GM20000 (cell line): Measurements from ENCODE around the gene ARID3A.

ENCODE experiments used
- DNase-seq: peaks from one replicate; pipeline ENCODE4 v3.0.0; 2012; ENCODE audit warnings: low spot score
- CTCF ChIP-seq: IDR thresholded peaks from 2 replicates; pipeline ENCODE4 v1.5.1; 2012; ENCODE audit warnings: mild to moderate bottlenecking, control low read depth; ENCODE audit errors: extremely low read depth, missing control alignments

The ARID3A gene

GRCh38 chr19:896999-897398, 28.8 kb upstream of the ARID3A start:
- no peak for DNase-seq
- TF ChIP-seq CTCF, result no peak

- TF ChIP-seq CTCF, result no peak
Observed at GRCh38 chr19:897442-898039, 28.3 kb upstream of the ARID3A start.

DNA sequence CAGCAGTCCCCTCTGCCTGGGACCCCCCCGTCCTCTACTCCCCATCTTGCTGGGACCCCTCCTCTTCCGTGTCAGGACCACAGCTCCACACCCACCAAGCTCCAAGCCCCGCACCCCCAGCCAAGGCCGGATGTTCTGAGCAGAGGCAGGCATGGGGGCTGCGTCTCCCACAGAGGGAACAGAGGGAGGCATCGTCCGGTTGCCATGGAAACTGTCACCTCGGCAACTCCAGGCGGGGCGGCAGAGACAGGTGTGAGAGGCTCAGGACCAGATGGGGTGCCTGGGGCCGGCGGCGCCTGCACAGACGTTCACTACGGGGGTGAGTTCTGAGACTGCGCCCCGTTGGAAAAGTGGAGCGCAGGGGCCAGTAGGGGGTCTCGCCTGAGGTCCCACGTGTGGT, 27.2 kb upstream of the ARID3A start:
- no peak for DNase-seq
- TF ChIP-seq CTCF, result no peak

More at GRCh38 chr19:897442-898039, 28.3 kb upstream of the ARID3A start:
- DNase-seq, result no peak

GRCh38 chr19:899336-900042, 26.3 kb upstream of the ARID3A start:
- no peak for DNase-seq
- TF ChIP-seq CTCF, result no peak

DNA sequence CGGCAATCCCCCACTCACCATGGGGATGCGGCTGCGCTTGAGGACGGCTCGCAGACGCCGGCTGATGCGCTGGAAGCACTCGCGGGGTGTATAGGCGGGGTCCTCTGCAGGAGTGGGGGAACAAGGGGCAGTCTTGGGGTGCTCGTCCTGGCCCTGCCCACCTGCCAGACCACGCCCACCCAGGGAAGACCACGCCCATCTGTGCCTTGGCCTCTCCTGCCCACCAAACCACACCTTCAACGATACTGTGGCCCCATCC, 25.9 kb upstream of the ARID3A start:
- no peak for TF ChIP-seq CTCF
- DNase-seq, result no peak

GRCh38 chr19:900302-901111, 25.3 kb upstream of the ARID3A start:
- no peak for TF ChIP-seq CTCF
- no peak for DNase-seq
